Stomach (tissue), 9 donors: ENCODE results near the gene C1QB. TPM values are rescaled to one million over a fixed set of nuclear protein-coding genes. Genes with fewer than 3 reads are reported as not detected.

Experiments used
- DNase-seq, 2 donors: peaks; one replicate each; pipeline versions ENCODE4 v3.0.0 to v3.0.0-alpha.2; 2013 to 2019
- H3K27ac ChIP-seq, 5 donors: fragments of 200-600 bp in 4 of 5; sonication (generic) in 4 of 5; one replicate each; pipeline ENCODE4 v1.5.1; 2013 to 2019; ENCODE audit warnings: mild to moderate bottlenecking in 1 of 5, moderate library complexity in 1 of 5
- H3K27me3 ChIP-seq, 3 donors: fragments of 200-600 bp; sonication (generic); one replicate each; pipeline ENCODE4 v1.5.1; 2017 to 2019; ENCODE audit warnings: mixed run types in 1 of 3
- H3K36me3 ChIP-seq, 4 donors: fragments of 200-600 bp; sonication (generic); 1 replicate in 3 of 4; 2 replicates in 1 of 4; pipeline ENCODE4 v1.5.1; 2016 to 2019
- H3K4me1 ChIP-seq, 4 donors: fragments of 200-600 bp; sonication (generic); one replicate each; pipeline ENCODE4 v1.5.1; 2016 to 2019
- H3K4me3 ChIP-seq, 4 donors: fragments of 200-600 bp; sonication (generic) in 3 of 4; one replicate each; pipeline ENCODE4 v1.5.1; 2016 to 2019; ENCODE audit warnings: mild to moderate bottlenecking in 1 of 4
- H3K9me3 ChIP-seq, 4 donors: fragments of 200-600 bp; sonication (generic); one replicate each; pipeline ENCODE4 v1.5.1; 2016 to 2019
- CTCF ChIP-seq, 7 experiments: fragments of 450-650 bp in 4 of 7; fragments of 200-600 bp in 3 of 7; sonication (generic) in 3 of 7; IDR thresholded peaks; one replicate each; pipeline ENCODE4 v1.5.1; 2016 to 2019; ENCODE audit warnings: antibody characterized with exemption in 7 of 7, control low read depth in 2 of 7, mild to moderate bottlenecking in 1 of 7
- EP300 ChIP-seq: sonication (generic); formaldehyde crosslinking; IDR thresholded peaks from one replicate; pipeline ENCODE4 v1.6.1; 2017; ENCODE audit warnings: antibody characterized with exemption
- POLR2A ChIP-seq, 4 donors: fragments of 450-650 bp; IDR thresholded peaks; one replicate each; pipeline ENCODE4 v1.6.1; 2016; ENCODE audit warnings: antibody characterized with exemption in 4 of 4, control low read depth in 2 of 4, mild to moderate bottlenecking in 1 of 4, moderate library complexity in 1 of 4
- POLR2AphosphoS5 ChIP-seq, 3 donors: sonication (generic); formaldehyde crosslinking; IDR thresholded peaks; one replicate each; pipeline ENCODE4 v1.6.1; 2016; ENCODE audit warnings: antibody characterized with exemption in 3 of 3
- WGBS, 5 donors: extraction: QIAGEN DNeasy Blood & Tissue Kit in 3 of 5; methylation state at CpG; one replicate each; pipeline versions ENCODE4 v1.1.5 to v1.1.7; 2013 to 2018; 5-methylcytosine and 5-hydroxymethylcytosine counted together
- intact Hi-C: fragments of 100-400 bp; cut with DNase I; formaldehyde crosslinking; loops from one replicate; pipeline ENCODE4 v1.15.1; 2023; ENCODE audit warnings: low total_unique reads
- polyA plus RNA-seq, 3 donors: library from polyadenylated mRNA; stranded (reverse); fragments of 200-250 nt; gene quantifications; one replicate each; pipeline ENCODE4 v1.2.3, GENCODE V29; 2013
- total RNA-seq, 5 donors: library from RNA; depleted of rRNA; stranded (reverse); fragments of >200 nt; gene quantifications; one replicate each; pipeline versions ENCODE4 v1.1.0 to v1.2.3, GENCODE V29; 2014 to 2016
- donor health status: healthy with polysubstance abuse.
- donor health status: Bipolar disorder and iron deficiency.
- donor health status: healthy.

Gene C1QB
- total and polyA plus RNA-seq, 8 donors, result 49.8 to 223 (median 81.2) TPM

DNA sequence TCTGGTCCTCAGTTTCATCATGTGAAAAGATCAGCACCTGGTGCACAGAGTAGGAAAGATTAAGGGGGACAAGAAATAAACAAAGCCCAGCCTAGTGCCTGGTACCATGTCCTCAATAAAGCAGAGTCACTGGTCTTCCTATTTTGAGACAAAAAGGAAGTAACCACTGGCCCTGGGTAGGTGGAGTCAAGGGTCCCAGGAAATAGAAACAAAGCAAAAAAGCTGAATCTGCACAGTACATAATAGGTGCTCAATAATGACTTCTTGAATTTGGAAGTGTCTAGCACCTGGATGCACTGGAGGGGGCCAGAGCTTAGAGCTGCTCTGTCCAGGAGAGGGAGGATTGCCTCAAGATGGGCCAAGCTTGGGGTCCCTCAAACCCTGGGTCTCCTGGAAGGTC, 55.7 kb downstream of the C1QB start:
- Histone ChIP-seq H3K36me3 (no peaks in the 10 kb centered on the region), H3K27ac (no peak overlapping the region), H3K27me3 (peaks cover 0 to 46% (median 42%) of the 10 kb centered on the region in 3 donors), H3K4me3 (no peak overlapping the region), H3K4me1 (peaks cover 12 to 27% (median 18%) of the 10 kb centered on the region in 4 donors), H3K9me3 (no peaks in the 10 kb centered on the region)
- TF ChIP-seq POLR2AphosphoS5 (IDR thresholded peaks at IDR 0.05) (no peak), POLR2A (IDR thresholded peaks at IDR 0.05) (no peak), EP300 (no peak), CTCF (IDR thresholded peaks at IDR 0.05) (no peak)
- no peak for DNase-seq
- intact Hi-C loops, result loop anchor here (10.0 kb wide), 1 partner anchor 256 kb away; no protein-coding TSS in a partner anchor

GRCh38 chr1:22709227-22709626, 56.2 kb downstream of the C1QB start:
- Histone ChIP-seq H3K4me1 (peaks cover 12 to 27% (median 18%) of the 10 kb centered on the region in 4 donors), H3K36me3 (no peaks in the 10 kb centered on the region), H3K4me3 (no peak overlapping the region), H3K27ac (no peak overlapping the region), H3K27me3 (peaks cover 0 to 50% (median 43%) of the 10 kb centered on the region in 3 donors), H3K9me3 (no peaks in the 10 kb centered on the region)
- TF ChIP-seq CTCF (IDR thresholded peaks at IDR 0.05) (no peak), POLR2AphosphoS5 (IDR thresholded peaks at IDR 0.05) (no peak), EP300 (no peak), POLR2A (IDR thresholded peaks at IDR 0.05) (no peak)
- WGBS, 5 donors, result 72 to 86% (median 83%) methylated on average over 3 of the region's 3 CpGs
- intact Hi-C loops, result loop anchor here (10.0 kb wide), 1 partner anchor 256 kb away; no protein-coding TSS in a partner anchor
- DNase-seq, result no peak

DNA sequence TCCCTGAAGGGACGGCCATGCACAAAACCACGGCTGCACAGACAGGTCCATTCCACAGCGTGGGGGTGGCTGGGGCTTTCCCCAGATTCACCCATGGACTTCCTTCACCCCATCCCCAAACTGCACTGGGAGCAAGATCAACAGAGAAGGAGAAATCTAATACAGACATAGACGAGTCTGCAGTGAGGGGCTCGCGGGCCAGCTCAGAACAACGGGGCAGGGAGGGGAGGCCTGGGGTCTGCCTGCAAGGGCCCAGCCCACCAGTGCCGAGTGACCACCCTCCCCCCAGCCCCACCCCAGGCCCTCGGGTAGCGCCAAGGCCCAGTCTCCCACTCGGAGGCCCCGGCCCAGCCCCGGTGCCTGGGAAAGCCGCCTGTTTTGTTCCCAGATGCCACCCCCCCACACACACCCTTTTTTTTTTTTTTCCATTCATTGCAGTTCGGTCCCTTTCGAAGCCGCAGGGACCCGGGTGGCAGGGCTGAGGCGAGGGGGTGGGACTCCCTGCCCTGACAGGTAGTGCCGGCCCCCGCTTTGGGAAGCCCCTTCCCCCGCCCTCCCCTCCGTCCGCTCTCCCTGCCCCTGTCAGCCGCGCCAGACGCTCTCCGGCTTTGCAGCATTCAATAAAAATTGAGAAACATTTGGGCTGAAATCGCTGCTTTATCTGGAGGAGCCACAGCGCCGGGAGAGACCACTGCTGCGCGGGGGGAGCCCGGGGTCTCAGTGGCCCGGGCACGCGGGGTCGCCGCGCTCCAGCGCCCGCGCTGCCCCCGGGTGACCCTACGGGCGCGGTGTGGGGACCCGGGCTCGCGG, 57.1 kb downstream of the C1QB start:
- peak in 1 of 2 donors; percentile 82 for DNase-seq
- peak overlapping the region; percentile 43 to 50 (median 49) for H3K4me3 ChIP-seq
- H3K9me3 ChIP-seq, result no peaks in the 10 kb centered on the region
- H3K27ac ChIP-seq, result no peak overlapping the region
- peaks cover 12 to 27% (median 18%) of the 10 kb centered on the region in 4 donors for H3K4me1 ChIP-seq
- intact Hi-C loops, result loop anchor here (10.0 kb wide), 1 partner anchor 255 kb away; no protein-coding TSS in a partner anchor
- TF ChIP-seq POLR2AphosphoS5 (IDR thresholded peaks at IDR 0.05) (no peak), POLR2A (IDR thresholded peaks at IDR 0.05) (no peak), EP300 (no peak), CTCF (IDR thresholded peaks at IDR 0.05) (no peak)
- 5 to 8% (median 5%) methylated on average over 33 to 50 of the region's 50 CpGs for WGBS, 5 donors
- peaks cover 0 to 59% (median 43%) of the 10 kb centered on the region in 3 donors for H3K27me3 ChIP-seq
- H3K36me3 ChIP-seq, result no peaks in the 10 kb centered on the region

GRCh38 chr1:22710701-22711049, 57.6 kb downstream of the C1QB start, which contains the start of gene EPHB2:
TSS of gene EPHB2 (plus strand) at chr1:22710839. CDS start at chr1:22710983, 144 bp downstream.
- no peaks in the 10 kb centered on the region for H3K9me3 ChIP-seq
- DNase-seq, result peak; percentile 27 to 75
- no peak within 1 kb of the TSS for H3K27ac ChIP-seq
- H3K27me3 ChIP-seq, result peaks cover 0 to 64% (median 43%) of the 10 kb centered on the region in 3 donors
- intact Hi-C loops, result no loop called here
- H3K4me1 ChIP-seq, result peaks cover 12 to 27% (median 18%) of the 10 kb centered on the region in 4 donors
- H3K4me3 ChIP-seq, result peak within 1 kb of the TSS; percentile 43 to 60 (median 49)
- H3K36me3 ChIP-seq, result no peaks in the 10 kb centered on the region
- 0 to 1% (median 1%) methylated on average over 1 to 55 of the region's 55 CpGs; no CpG with 5 or more reads in 1 of the 5 donors for WGBS, 5 donors
- TF ChIP-seq POLR2A (IDR thresholded peaks at IDR 0.05) (no peak), CTCF (IDR thresholded peaks at IDR 0.05) (no peak), EP300 (no peak), POLR2AphosphoS5 (IDR thresholded peaks at IDR 0.05) (no peak)
